Measurements from ENCODE around the gene CYP27C1. TPM values are rescaled to one million over a fixed set of nuclear protein-coding genes. Genes with fewer than 3 reads are reported as not detected.

CYP27C1 gene
- total RNA-seq, 4 donors from 2014 or later: 0.38 to 0.98 (median 0.51) TPM; not detected in 1

- no peak for TF ChIP-seq CTCF (IDR thresholded peaks at IDR 0.05; ENCODE audit: low read depth)
These were observed 35.0 kb downstream of the CYP27C1 start for GRCh38 chr2:127185093-127185492.

- TF ChIP-seq CTCF (IDR thresholded peaks at IDR 0.05; ENCODE audit: low read depth): no peak
These were observed 36.3 kb downstream of the CYP27C1 start for GRCh38 chr2:127183771-127184170.

GRCh38 chr2:127182626-127183458 is 37.3 kb downstream of the CYP27C1 start:
- no peak for TF ChIP-seq CTCF (IDR thresholded peaks at IDR 0.05; ENCODE audit: low read depth)

- no peak for TF ChIP-seq CTCF (IDR thresholded peaks at IDR 0.05; ENCODE audit: low read depth)
These were observed 38.2 kb downstream of the CYP27C1 start for GRCh38 chr2:127181851-127182250.

GRCh38 chr2:127179766-127180165 is 40.3 kb downstream of the CYP27C1 start:
- no peak for TF ChIP-seq CTCF (IDR thresholded peaks at IDR 0.05; ENCODE audit: low read depth)

- TF ChIP-seq CTCF (IDR thresholded peaks at IDR 0.05; ENCODE audit: low read depth): no peak
These were observed 42.4 kb downstream of the CYP27C1 start for GRCh38 chr2:127177617-127178263.
